GM18520 (cell line): ENCODE results near the gene MAP1LC3A.
A peak's percentile ranks its signal among the peaks of the same experiment; 100 is the strongest.

ENCODE experiments used
- ATAC-seq: cut with Tn5 transposase; IDR thresholded peaks from one replicate; pipeline ENCODE4 v1.9.1; 2021; ENCODE audit not compliant: unreplicated experiment

Gene MAP1LC3A

GRCh38 chr20:34574861-34575260 is 16.3 kb downstream of the MAP1LC3A start:
- ATAC-seq: no peak

GRCh38 chr20:34575271-34575670 is 16.8 kb downstream of the MAP1LC3A start:
- no peak for ATAC-seq

GRCh38 chr20:34575756-34576155 is 17.2 kb downstream of the MAP1LC3A start:
- ATAC-seq: no peak

GRCh38 chr20:34577061-34577460 is 18.5 kb downstream of the MAP1LC3A start:
- ATAC-seq: no peak

GRCh38 chr20:34578025-34578424 is 19.5 kb downstream of the MAP1LC3A start:
- ATAC-seq: no peak

- no peak for ATAC-seq
Measured at GRCh38 chr20:34578521-34578920, 20.0 kb downstream of the MAP1LC3A start.

GRCh38 chr20:34579191-34579978 is 20.9 kb downstream of the MAP1LC3A start:
- no peak for ATAC-seq

- ATAC-seq: peak; percentile 53
Measured at GRCh38 chr20:34579979-34580940, 21.7 kb downstream of the MAP1LC3A start.

GRCh38 chr20:34581341-34582184 is 23.0 kb downstream of the MAP1LC3A start:
- ATAC-seq: no peak

- ATAC-seq: no peak
Measured at GRCh38 chr20:34582221-34582620, 23.7 kb downstream of the MAP1LC3A start.

- ATAC-seq: no peak
Measured at GRCh38 chr20:34582911-34583310, 24.4 kb downstream of the MAP1LC3A start.

GRCh38 chr20:34583544-34583943 is 25.0 kb downstream of the MAP1LC3A start:
- ATAC-seq: no peak

- ATAC-seq: no peak
Measured at GRCh38 chr20:34585019-34585418, 26.5 kb downstream of the MAP1LC3A start.

- ATAC-seq: no peak
Measured at GRCh38 chr20:34586488-34587163, 28.1 kb downstream of the MAP1LC3A start.

- ATAC-seq: no peak
Measured at GRCh38 chr20:34595377-34596184, 37.1 kb downstream of the MAP1LC3A start.

GRCh38 chr20:34600892-34601653 is 42.6 kb downstream of the MAP1LC3A start:
- ATAC-seq: no peak

- no peak for ATAC-seq
Measured at GRCh38 chr20:34604980-34605788, 46.7 kb downstream of the MAP1LC3A start.

- no peak for ATAC-seq
Measured at GRCh38 chr20:34607066-34607465, 48.5 kb downstream of the MAP1LC3A start.
